ENCODE results near the gene SGTA.

Gene SGTA

DNA sequence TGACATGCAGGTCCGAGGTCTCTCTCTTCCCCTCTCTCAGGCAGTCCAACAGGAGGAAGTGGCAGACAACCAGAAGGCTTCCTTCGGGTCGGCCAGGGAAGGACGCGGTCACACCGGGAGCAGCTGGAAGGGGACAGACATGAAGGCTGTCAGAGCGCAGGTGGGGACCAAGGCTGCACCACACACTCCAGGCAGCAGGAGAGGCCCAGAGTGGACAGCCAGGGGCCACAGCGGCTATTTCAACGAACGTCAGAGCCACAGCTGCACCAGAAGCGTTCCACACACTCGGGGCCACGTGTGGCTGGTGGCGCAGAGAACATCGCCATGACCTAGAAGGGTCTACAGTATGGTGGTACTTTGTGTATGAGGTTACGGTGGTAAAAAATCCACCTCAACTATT, 27.3 kb downstream of the SGTA start:
- no peak overlapping the region for H3K27ac ChIP-seq
- TF ChIP-seq ZFX (IDR thresholded peaks at IDR 0.05; ENCODE audit: borderline replicate concordance) = no peak
- TF ChIP-seq, protein P1, sequence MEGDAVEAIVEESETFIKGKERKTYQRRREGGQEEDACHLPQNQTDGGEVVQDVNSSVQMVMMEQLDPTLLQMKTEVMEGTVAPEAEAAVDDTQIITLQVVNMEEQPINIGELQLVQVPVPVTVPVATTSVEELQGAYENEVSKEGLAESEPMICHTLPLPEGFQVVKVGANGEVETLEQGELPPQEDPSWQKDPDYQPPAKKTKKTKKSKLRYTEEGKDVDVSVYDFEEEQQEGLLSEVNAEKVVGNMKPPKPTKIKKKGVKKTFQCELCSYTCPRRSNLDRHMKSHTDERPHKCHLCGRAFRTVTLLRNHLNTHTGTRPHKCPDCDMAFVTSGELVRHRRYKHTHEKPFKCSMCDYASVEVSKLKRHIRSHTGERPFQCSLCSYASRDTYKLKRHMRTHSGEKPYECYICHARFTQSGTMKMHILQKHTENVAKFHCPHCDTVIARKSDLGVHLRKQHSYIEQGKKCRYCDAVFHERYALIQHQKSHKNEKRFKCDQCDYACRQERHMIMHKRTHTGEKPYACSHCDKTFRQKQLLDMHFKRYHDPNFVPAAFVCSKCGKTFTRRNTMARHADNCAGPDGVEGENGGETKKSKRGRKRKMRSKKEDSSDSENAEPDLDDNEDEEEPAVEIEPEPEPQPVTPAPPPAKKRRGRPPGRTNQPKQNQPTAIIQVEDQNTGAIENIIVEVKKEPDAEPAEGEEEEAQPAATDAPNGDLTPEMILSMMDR (IDR thresholded peaks at IDR 0.05) = no peak

DNA sequence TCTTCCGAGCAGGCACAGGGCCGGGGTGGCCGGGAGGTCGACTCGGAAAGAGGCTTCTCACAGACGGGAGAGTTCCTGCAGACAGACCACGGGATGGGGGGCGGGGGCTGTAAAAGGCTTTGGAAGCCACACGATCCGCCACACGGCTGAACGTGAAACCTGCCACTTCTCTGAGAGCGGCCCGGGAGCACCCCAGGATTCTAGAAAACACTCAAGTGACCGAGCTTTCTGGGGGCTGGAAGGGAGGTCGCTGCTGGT, 27.7 kb downstream of the SGTA start:
- no peak overlapping the region for H3K27ac ChIP-seq
- TF ChIP-seq, protein P1 (IDR thresholded peaks at IDR 0.05) = no peak
- no peak for TF ChIP-seq ZFX (IDR thresholded peaks at IDR 0.05; ENCODE audit: borderline replicate concordance)

DNA sequence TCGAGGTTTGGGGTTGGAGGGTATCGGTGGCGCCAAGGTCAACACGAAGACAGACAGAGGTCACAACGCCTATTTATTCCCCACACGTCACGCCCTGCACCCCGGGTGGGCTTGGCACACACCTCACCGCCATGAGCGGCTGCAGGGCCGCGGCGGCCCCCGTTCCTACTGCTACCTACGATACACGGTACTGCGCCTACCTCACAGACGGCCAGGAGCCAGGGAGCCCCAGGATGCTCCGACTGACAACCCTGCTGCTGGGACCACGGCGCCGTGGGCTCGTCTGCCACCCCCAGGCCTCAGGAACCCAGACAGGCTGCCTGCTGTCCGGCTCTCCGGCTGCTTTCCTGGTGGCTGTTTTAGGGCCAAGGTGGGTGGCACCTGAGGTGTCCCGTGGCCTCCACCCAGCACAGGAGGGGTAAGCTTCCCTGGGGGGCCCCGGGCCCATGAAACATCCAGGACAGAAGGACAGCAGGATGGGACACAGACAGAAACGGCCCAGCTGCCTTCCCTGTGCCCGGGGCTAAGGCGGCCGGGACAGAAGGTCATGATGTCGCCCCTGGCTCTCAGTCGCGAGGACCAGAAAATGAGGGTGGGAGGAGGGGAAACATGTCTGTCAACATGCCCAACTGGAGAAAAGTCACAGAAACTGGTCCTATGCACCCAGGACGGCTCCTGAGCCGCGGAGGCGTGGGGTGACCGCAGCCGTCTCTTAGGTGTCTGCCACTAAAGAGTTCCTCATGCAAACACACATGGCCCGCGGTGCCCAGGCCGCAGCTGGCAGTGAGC, 28.2 kb downstream of the SGTA start:
- no peak overlapping the region for H3K27ac ChIP-seq
- TF ChIP-seq ZFX (IDR thresholded peaks at IDR 0.05; ENCODE audit: borderline replicate concordance) = no peak
- TF ChIP-seq, protein P1 (IDR thresholded peaks at IDR 0.05) = no peak

DNA sequence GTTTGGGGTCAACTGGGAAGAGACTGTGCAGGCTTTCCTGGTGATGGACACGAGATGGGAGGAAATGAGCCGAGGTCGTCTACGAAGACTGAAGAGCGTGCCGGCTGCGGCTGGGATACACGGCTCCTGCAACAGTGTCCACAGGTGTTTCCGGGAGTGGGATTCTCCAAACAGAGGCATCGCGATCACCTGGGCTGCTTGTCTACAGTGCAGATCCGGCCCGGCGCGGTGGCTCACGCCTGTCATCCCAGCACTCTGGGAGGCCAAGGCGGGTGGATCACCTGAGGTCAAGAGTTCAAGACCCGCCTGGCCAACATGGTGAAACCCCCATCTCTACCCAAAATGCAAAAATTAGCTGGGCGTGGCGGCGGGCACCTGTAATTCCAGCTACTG, 31.6 kb downstream of the SGTA start:
- no peak for TF ChIP-seq ZFX (IDR thresholded peaks at IDR 0.05; ENCODE audit: borderline replicate concordance)
- TF ChIP-seq, protein P1 (IDR thresholded peaks at IDR 0.05) = no peak
- no peak overlapping the region for H3K27ac ChIP-seq

DNA sequence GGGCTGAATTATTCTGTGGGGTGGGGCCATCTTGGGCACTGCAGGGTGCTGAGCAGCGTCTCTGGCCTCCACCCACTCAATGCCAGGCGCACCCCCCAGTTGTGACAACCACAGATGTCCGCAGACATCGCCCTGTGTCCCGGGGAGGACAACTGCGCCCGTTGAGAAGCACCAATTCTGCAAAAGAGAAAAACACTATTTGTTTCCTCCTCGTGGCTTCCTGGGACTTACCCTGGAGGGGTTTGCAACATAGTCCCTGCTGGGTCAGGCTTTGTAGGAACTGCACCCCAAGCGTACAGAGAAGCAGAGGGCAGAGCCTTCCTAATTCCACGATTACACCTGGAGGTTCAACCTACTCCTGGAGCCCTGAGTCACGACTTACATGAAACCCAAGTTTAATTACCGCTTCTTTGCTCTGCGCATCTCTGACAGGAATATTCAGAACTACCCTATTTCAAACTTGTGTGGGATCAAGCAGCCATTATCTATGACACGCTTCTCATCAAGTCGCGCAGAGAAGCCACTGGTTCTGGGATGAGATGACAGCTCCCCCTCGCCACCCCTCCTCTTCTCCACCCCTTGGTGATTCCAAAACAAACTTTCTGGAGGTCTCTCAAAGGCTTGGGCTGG, 32.1 kb downstream of the SGTA start:
- no peak for TF ChIP-seq ZFX (IDR thresholded peaks at IDR 0.05; ENCODE audit: borderline replicate concordance)
- TF ChIP-seq, protein P1 (IDR thresholded peaks at IDR 0.05) = no peak
- no peak overlapping the region for H3K27ac ChIP-seq

DNA sequence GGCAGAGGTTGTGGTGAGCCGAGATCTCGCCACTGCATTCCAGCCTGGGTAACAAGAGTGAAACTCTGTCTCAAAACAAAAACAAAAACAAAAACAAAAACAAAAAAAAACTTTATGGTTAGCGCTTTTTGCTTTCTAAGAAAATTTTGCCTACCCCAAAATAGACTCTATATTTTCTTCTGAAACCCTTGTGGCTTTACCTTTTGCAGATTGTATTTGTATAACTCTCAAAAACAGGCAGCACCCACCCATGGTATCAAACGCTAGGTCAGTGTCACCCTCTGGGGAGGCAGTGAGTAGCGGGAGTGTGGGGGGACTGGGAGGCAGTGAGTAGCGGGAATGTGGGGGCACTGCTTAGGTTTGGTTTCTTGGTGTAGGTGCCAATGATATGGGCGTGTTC, 35.7 kb downstream of the SGTA start:
- H3K27ac ChIP-seq = no peak overlapping the region
- TF ChIP-seq, protein P1 (IDR thresholded peaks at IDR 0.05) = no peak
- TF ChIP-seq ZFX (IDR thresholded peaks at IDR 0.05; ENCODE audit: borderline replicate concordance) = no peak

DNA sequence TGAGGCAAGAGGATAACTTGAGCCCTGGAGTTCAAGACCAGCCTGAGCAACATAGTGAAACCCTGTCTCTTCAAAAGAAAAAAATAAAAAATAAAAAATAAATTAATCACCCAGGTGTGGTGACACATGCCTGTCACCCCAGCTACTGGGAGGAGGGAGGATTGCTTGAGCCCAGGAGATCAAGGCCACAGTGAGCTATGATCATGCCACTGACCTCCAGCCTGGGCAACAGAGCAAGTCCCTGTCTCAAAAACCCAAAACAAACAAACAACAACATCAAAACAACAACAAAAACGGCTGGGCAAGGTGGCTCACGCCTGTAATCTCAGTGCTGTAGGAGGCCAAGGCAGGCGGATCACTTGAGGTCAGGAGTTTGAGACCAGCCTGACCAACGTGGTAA, 39.0 kb downstream of the SGTA start:
- TF ChIP-seq, protein P1 (IDR thresholded peaks at IDR 0.05) = no peak
- TF ChIP-seq ZFX (IDR thresholded peaks at IDR 0.05; ENCODE audit: borderline replicate concordance) = no peak

More for the DNA sequence above, 39.0 kb downstream of the SGTA start:
- H3K27ac ChIP-seq = no peak overlapping the region
